GM18858 (cell line): Measurements from ENCODE around the gene NUTM1.
A peak's percentile ranks its signal among the peaks of the same experiment; 100 is the strongest.

ENCODE experiments used
- ATAC-seq: cut with Tn5 transposase; IDR thresholded peaks from one replicate; pipeline ENCODE4 v1.9.1; 2021; ENCODE audit not compliant: unreplicated experiment

NUTM1 gene

GRCh38 chr15:34342737-34343575 lies at the start of gene NUTM1, which contains the start of gene NOP10:
Gene NUTM1, plus strand, starts transcription at chr15:34343315. Its CDS starts 382 bp downstream, at chr15:34343697.
Gene NOP10, minus strand, starts transcription at chr15:34343136. Its CDS starts 63 bp downstream, at chr15:34343073.
- peak; percentile 51 for ATAC-seq

- no peak for ATAC-seq
Observed at GRCh38 chr15:34297059-34297458, 46.1 kb upstream of the NUTM1 start.

GRCh38 chr15:34301058-34301457 lies 42.1 kb upstream of the NUTM1 start:
- ATAC-seq, result no peak

GRCh38 chr15:34304613-34305012 lies 38.5 kb upstream of the NUTM1 start:
- no peak for ATAC-seq

- no peak for ATAC-seq
Observed at GRCh38 chr15:34311563-34311962, 31.6 kb upstream of the NUTM1 start.

- ATAC-seq, result no peak
Observed at GRCh38 chr15:34314491-34315490, 28.3 kb upstream of the NUTM1 start.

GRCh38 chr15:34318277-34319079 lies 24.6 kb upstream of the NUTM1 start:
- ATAC-seq, result peak; percentile 59

GRCh38 chr15:34323217-34323616 lies 19.9 kb upstream of the NUTM1 start:
- no peak for ATAC-seq

- no peak for ATAC-seq
Observed at GRCh38 chr15:34324933-34325332, 18.2 kb upstream of the NUTM1 start.

- no peak for ATAC-seq
Observed at GRCh38 chr15:34325368-34325767, 17.7 kb upstream of the NUTM1 start.

GRCh38 chr15:34327906-34328305 lies 15.2 kb upstream of the NUTM1 start:
- ATAC-seq, result no peak

- ATAC-seq, result no peak
Observed at GRCh38 chr15:34329006-34329405, 14.1 kb upstream of the NUTM1 start.

GRCh38 chr15:34330279-34330678 lies 12.8 kb upstream of the NUTM1 start:
- no peak for ATAC-seq

- ATAC-seq, result no peak
Observed at GRCh38 chr15:34331809-34332208, 11.3 kb upstream of the NUTM1 start.

- no peak for ATAC-seq
Observed at GRCh38 chr15:34332553-34333120, 10.5 kb upstream of the NUTM1 start.

- no peak for ATAC-seq
Observed at GRCh38 chr15:34334672-34335071, 8.4 kb upstream of the NUTM1 start.

- no peak for ATAC-seq
Observed at GRCh38 chr15:34335176-34336032, 7.7 kb upstream of the NUTM1 start.

- ATAC-seq, result no peak
Observed at GRCh38 chr15:34336231-34336990, 6.7 kb upstream of the NUTM1 start.
